HG03097 (cell line): ENCODE data around the gene TTC39A.

Source experiments
- ATAC-seq: cut with Tn5 transposase; IDR thresholded peaks from one replicate; pipeline ENCODE4 v1.9.1; 2021; ENCODE audit not compliant: unreplicated experiment, low FRiP score

The TTC39A gene

GRCh38 chr1:51316113-51316845, 14.1 kb downstream of the TTC39A start:
- no peak for ATAC-seq

GRCh38 chr1:51314974-51315373, 15.4 kb downstream of the TTC39A start:
- no peak for ATAC-seq

GRCh38 chr1:51313961-51314777, 16.2 kb downstream of the TTC39A start:
- ATAC-seq, result no peak

GRCh38 chr1:51313268-51313852, 17.0 kb downstream of the TTC39A start:
- no peak for ATAC-seq

- ATAC-seq, result no peak
These were observed 17.6 kb downstream of the TTC39A start for GRCh38 chr1:51312718-51313117.

GRCh38 chr1:51311826-51312225, 18.5 kb downstream of the TTC39A start:
- no peak for ATAC-seq

- no peak for ATAC-seq
These were observed 19.3 kb downstream of the TTC39A start for GRCh38 chr1:51310871-51311613.

GRCh38 chr1:51309291-51309690, 21.1 kb downstream of the TTC39A start:
- ATAC-seq, result no peak

GRCh38 chr1:51308636-51309035, 21.7 kb downstream of the TTC39A start:
- no peak for ATAC-seq

- ATAC-seq, result no peak
These were observed 23.4 kb downstream of the TTC39A start for GRCh38 chr1:51306950-51307349.

GRCh38 chr1:51305371-51305823, 25.0 kb downstream of the TTC39A start:
- no peak for ATAC-seq

GRCh38 chr1:51304360-51304759, 26.0 kb downstream of the TTC39A start:
- no peak for ATAC-seq

GRCh38 chr1:51303751-51304251, 26.6 kb downstream of the TTC39A start:
- ATAC-seq, result no peak

- ATAC-seq, result no peak
These were observed 27.0 kb downstream of the TTC39A start for GRCh38 chr1:51303315-51303714.

GRCh38 chr1:51302746-51303145, 27.6 kb downstream of the TTC39A start:
- ATAC-seq, result no peak

GRCh38 chr1:51302270-51302669, 28.1 kb downstream of the TTC39A start:
- no peak for ATAC-seq

- no peak for ATAC-seq
These were observed 28.6 kb downstream of the TTC39A start for GRCh38 chr1:51301844-51302162.

GRCh38 chr1:51301152-51301843, 29.1 kb downstream of the TTC39A start:
- no peak for ATAC-seq

GRCh38 chr1:51299981-51300670, 30.2 kb downstream of the TTC39A start:
- ATAC-seq, result no peak
